Measurements from ENCODE around the gene R3HDM4. TPM values are rescaled to one million over a fixed set of nuclear protein-coding genes. Genes with fewer than 3 reads are reported as not detected.

Gene R3HDM4
- total and polyA plus RNA-seq, 2 donors (not counting 3 experiments of a cell fraction or from before 2014, with no cell fraction given), result 51.8 to 53.9 TPM

GRCh38 chr19:889662-890295 is 23.2 kb downstream of the R3HDM4 start:
- Histone ChIP-seq H3K4me1 (ENCODE audit: control insufficient read depth, extremely low read depth, insufficient read depth, low read length) (no peaks in the 10 kb centered on the region), H4K20me1 (replicated peaks; ENCODE audit: control insufficient read depth, extremely low read depth, insufficient read depth, low read length) (no peaks in the 10 kb centered on the region), H3K27me3 (ENCODE audit: control insufficient read depth in 2 of 2, insufficient read depth in 2 of 2, low read length in 2 of 2) (no peaks in the 10 kb centered on the region), H3K9me3 (replicated peaks; ENCODE audit: control insufficient read depth, insufficient read depth, low read length) (no peaks in the 10 kb centered on the region), H3K27ac (ENCODE audit: insufficient read depth, low read depth, low read length) (no peak overlapping the region), H3K9me1 (replicated peaks; ENCODE audit: control insufficient read depth, extremely low read depth, insufficient read depth, low read length) (no peaks in the 10 kb centered on the region), H3K4me2 (ENCODE audit: insufficient read depth, low read length) (no peak overlapping the region), H2AFZ (ENCODE audit: low read depth, low read length) (no peak overlapping the region), H3K9ac (replicated peaks; ENCODE audit: extremely low read depth, insufficient read depth, low read length) (no peak overlapping the region), H3K36me3 (ENCODE audit: control insufficient read depth in 2 of 2, extremely low read depth in 1 of 2, insufficient read depth in 2 of 2, low read length in 2 of 2) (peaks cover 8 to 28% of the 10 kb centered on the region in 2 experiments), H3K4me3 (replicated peaks in 1 of 3; ENCODE audit: insufficient read depth in 1 of 3, low read depth in 1 of 3, low read length in 3 of 3) (no peak overlapping the region), H3K79me2 (ENCODE audit: control insufficient read depth, insufficient read depth, low read length) (peaks cover 5% of the 10 kb centered on the region)
- FAIRE-seq (no peak), DNase-seq (ENCODE audit: low read depth, low spot score) (no peak)
- dilution Hi-C loops (cut with MboI; ENCODE audit: extremely low pct_ligation_motif_present, low sequenced_read_pairs) (no loop called here), intact Hi-C loops (cut with micrococcal nuclease) (no loop called here)
- BruUV-seq (replicated peaks), result no TSS peak
- TF ChIP-seq MAX (IDR thresholded peaks at IDR 0.05; ENCODE audit: insufficient read depth, insufficient read length) (no peak), GATA2 (IDR thresholded peaks at IDR 0.05; ENCODE audit: insufficient read depth, insufficient read length, low read depth, low read length) (no peak), MYC (IDR thresholded peaks at IDR 0.05; ENCODE audit: low read depth, low read length) (no peak), POLR2A (IDR thresholded peaks at IDR 0.05; ENCODE audit: low read depth, low read length) (no peak)
- ChIA-PET POLR2A (no interaction called here), CTCF (no interaction called here)

- DNase-seq (ENCODE audit: low read depth, low spot score), result no peak
- peaks cover 8 to 28% of the 10 kb centered on the region in 2 experiments for H3K36me3 ChIP-seq (ENCODE audit: control insufficient read depth in 2 of 2, extremely low read depth in 1 of 2, insufficient read depth in 2 of 2, low read length in 2 of 2)
These were observed 24.2 kb downstream of the R3HDM4 start for GRCh38 chr19:888581-889385.

More at GRCh38 chr19:888581-889385, 24.2 kb downstream of the R3HDM4 start:
- no peaks in the 10 kb centered on the region for H3K9me1 ChIP-seq (replicated peaks; ENCODE audit: control insufficient read depth, extremely low read depth, insufficient read depth, low read length)
- H3K79me2 ChIP-seq (ENCODE audit: control insufficient read depth, insufficient read depth, low read length), result peaks cover 5% of the 10 kb centered on the region
- no peak overlapping the region for H3K4me2 ChIP-seq (ENCODE audit: insufficient read depth, low read length)
- POLR2A ChIA-PET, result no interaction called here
- H3K4me3 ChIP-seq (replicated peaks in 1 of 3; ENCODE audit: insufficient read depth in 1 of 3, low read depth in 1 of 3, low read length in 3 of 3), result no peak overlapping the region
- no peak for TF ChIP-seq EZH2 (IDR thresholded peaks at IDR 0.05; ENCODE audit: borderline replicate concordance, low read depth, low read length, severe bottlenecking)
- TF ChIP-seq FOS (IDR thresholded peaks at IDR 0.05; ENCODE audit: borderline replicate concordance, insufficient read depth, low read length), result no peak
- no peak for TF ChIP-seq POLR2AphosphoS5 (IDR thresholded peaks at IDR 0.05; ENCODE audit: insufficient read depth, low read depth, low read length)
- TF ChIP-seq MAX (IDR thresholded peaks at IDR 0.05; ENCODE audit: insufficient read depth, insufficient read length), result no peak
- no peak for TF ChIP-seq MYC (IDR thresholded peaks at IDR 0.05; ENCODE audit: low read depth, low read length)
- TF ChIP-seq GATA2 (IDR thresholded peaks at IDR 0.05; ENCODE audit: insufficient read depth, insufficient read length, low read depth, low read length), result no peak
- TF ChIP-seq CTCF (IDR thresholded peaks at IDR 0.05; ENCODE audit: extremely low read depth in 1 of 2, insufficient read depth in 1 of 2, low read depth in 1 of 2, low read length in 2 of 2), result no peak
- no peak for TF ChIP-seq POLR2A (IDR thresholded peaks at IDR 0.05; ENCODE audit: low read depth, low read length)
- TF ChIP-seq JUN (IDR thresholded peaks at IDR 0.05; ENCODE audit: borderline replicate concordance, insufficient read depth, insufficient read length, low read depth), result no peak
- intact Hi-C loops (cut with micrococcal nuclease) (no loop called here), dilution Hi-C loops (cut with MboI; ENCODE audit: extremely low pct_ligation_motif_present, low sequenced_read_pairs) (no loop called here)
- BruUV-seq (replicated peaks), result no TSS peak
- no peak for FAIRE-seq
- no peaks in the 10 kb centered on the region for H3K4me1 ChIP-seq (ENCODE audit: control insufficient read depth, extremely low read depth, insufficient read depth, low read length)
- no peaks in the 10 kb centered on the region for H3K9me3 ChIP-seq (replicated peaks; ENCODE audit: control insufficient read depth, insufficient read depth, low read length)
- no peaks in the 10 kb centered on the region for H4K20me1 ChIP-seq (replicated peaks; ENCODE audit: control insufficient read depth, extremely low read depth, insufficient read depth, low read length)
- H3K27ac ChIP-seq (ENCODE audit: insufficient read depth, low read depth, low read length), result no peak overlapping the region
- no peak overlapping the region for H3K9ac ChIP-seq (replicated peaks; ENCODE audit: extremely low read depth, insufficient read depth, low read length)
- CTCF ChIA-PET, result no interaction called here
- H2AFZ ChIP-seq (ENCODE audit: low read depth, low read length), result no peak overlapping the region
- H3K27me3 ChIP-seq (ENCODE audit: control insufficient read depth in 2 of 2, insufficient read depth in 2 of 2, low read length in 2 of 2), result no peaks in the 10 kb centered on the region

Measured in endothelial cell of umbilical vein (primary cell).